Occipital lobe (tissue), 2 donors: ENCODE data around the gene FAM53A. TPM values are rescaled to one million over a fixed set of nuclear protein-coding genes. Genes with fewer than 3 reads are reported as not detected.
"Not testable (repeated sequence)": the region's sequence is repeated elsewhere in the genome, so short reads cannot be mapped to it uniquely, and the experiment has no call there.

Experiments
- DNase-seq: peaks from one replicate; lab custom pipeline; 2025; lab: John Stamatoyannopoulos, UW
- total RNA-seq: library from RNA; depleted of rRNA; stranded (reverse); fragments of >200 nt; gene quantifications from one replicate; pipeline ENCODE4 v1.2.3, GENCODE V29; 2014

Gene FAM53A
- total RNA-seq, 1 donor from 2014 or later: 0.78 TPM

DNA sequence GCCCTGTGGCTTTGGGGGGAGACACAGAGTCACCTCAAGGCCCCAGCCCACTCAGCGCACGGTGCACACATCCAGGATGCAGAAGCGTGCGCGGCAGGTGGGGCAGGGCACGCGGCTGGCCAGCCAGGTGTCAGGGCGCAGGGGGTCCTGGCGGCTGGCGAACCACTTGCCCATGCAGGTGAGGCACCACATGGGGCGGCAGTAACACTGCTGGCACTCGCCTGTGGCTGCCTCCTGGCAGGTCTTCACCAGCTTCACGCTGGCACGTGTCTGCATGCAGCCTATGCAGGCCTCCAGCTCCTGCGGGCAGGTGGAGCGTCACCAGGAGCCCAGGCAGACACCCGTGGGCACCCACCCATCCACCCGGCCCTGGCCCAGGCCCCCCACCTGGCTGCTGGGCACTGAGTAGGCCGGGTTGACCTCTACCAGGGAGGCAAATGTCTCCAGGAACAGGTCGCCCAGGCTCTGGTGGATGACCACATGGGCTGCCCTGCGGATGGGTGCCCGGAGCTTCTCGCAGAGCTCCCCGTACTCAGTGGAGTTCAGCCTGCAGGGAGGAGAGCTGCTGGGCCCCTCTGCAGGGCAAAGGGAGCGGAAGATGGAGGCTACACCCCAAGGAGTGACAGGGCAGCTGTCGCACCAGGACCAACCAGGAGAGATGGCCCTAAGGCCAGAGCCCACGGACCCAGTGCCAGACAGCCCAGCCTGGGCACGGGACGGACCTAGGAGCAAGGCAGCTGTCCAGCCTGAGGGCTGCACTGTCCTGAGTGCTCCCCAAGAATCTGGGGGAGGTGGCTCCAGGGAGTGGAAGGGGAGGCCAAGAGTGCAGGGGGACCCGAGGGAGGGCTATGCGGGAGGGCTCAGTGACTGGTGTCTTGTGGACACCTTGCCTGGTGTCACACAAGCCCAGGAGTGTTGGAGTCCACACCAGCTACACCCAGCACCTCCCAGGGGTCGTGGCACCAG is 33.3 kb upstream of the FAM53A start:
- no peak for DNase-seq

DNA sequence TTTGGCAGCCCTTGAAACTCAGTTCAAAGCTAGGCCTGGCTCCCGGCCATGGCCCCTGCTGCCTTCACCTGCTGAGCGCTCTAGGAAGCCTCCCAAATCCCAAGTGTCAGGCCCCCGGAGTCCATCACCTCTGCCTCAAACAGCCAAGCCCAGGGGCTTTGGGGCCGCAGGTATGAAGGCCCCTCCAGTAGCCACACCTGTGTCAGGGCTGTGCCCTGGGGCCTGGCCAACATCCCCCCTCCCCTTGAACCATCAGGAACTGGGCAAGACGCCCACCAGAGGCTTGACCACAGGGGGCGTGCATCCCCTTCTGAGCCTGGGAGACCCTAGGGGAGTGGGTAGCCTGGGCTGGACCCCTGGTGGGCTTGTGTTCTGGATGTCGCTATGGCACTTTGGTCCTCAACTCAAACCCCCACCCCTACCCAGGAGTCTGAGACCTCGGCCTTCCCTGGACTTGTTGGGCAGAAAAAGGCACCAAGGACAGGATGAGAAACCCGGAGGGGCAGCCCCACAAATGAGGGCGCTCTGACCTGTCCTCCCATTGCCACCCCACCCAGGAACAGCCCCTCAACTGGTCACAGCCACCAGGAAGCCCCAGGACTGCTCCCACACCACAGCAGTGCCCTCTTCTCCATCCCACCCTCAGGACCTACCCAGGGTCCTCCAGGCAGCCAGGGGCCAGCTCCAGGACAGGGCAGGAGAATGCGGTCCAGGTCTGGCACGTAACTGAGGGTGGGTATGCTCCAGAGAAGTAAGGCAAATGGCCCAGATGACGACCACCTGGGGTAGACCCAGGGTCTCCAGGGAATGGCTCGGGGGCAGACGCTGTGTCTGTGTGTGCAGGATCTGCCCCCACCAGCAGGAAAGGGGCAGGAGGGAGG is 32.2 kb upstream of the FAM53A start:
- DNase-seq: no peak

- no peak for DNase-seq
These were observed 31.1 kb upstream of the FAM53A start for GRCh38 chr4:1715002-1715758.

DNA sequence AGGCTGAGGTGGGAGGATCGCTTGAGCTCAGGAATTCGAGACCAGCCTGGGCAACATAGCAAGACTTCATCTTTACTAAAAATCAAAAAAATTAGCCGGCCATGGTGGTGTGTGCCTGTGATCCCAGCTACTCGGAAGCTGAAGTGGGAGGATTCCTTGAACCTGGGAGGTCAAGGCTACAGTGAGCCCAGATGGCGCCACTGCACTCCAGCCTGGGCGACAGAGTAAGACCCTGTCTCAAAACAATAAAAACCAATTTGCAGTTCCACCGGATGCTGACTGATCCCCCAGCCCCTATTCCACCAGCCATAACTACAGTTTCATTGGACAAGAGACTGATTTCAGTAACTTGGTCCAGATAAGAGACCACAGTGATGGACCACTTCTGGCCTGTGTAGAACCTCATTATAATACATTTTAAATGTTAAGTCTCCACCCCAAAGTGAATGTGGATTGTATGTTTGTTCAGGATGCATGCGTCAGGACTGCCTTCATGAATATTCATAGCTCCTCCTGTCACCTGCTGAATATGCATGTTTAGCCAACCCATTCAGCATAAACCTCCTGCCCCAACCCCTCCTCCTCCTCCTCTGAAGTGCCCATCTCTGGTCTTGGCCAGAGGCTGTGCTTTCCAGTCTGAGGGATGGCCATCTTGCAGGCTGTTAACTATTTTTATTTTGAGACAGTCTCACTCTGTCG is 30.3 kb upstream of the FAM53A start:
- no peak for DNase-seq

- no peak for DNase-seq
These were observed 29.1 kb upstream of the FAM53A start for GRCh38 chr4:1713003-1713851.

GRCh38 chr4:1712216-1713002 is 28.3 kb upstream of the FAM53A start, which contains the start of gene SLBP:
Gene SLBP, minus strand, starts transcription at chr4:1712319. Its CDS starts 131 bp downstream, at chr4:1712188.
- DNase-seq: peak; percentile 88

DNA sequence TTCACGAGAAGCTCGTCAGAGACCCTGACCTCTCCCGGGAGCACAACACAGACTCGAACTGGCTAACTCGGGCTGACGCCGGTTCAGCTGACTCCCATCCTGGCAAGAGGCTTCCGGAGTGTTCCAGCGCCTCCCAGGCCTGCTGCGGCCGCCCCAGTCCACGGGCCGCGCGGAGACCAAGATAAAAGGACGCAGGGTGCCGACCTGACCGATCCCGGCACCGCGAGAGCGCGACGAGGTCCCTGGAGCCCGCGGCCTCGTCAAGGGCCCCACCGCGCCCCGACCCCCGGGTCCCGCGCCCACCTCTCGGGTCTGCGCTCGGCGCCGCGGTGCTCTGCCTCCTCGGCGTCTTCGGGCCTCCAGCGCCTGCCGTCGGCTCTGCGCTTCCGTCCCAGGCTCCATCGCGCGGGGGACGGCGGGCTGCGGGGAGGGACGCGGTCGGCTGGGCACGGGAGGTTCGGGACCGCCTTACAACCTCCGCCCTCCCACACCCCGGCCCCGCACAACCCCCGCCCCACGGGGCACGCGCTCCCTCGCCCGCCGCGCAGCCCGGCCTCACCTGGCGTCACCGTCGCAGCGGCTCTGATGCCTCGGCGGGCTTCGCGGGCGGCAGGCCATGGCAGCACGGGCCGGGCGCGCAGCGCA is 27.6 kb upstream of the FAM53A start:
- DNase-seq: peak; percentile 47

- no peak for DNase-seq
These were observed 27.0 kb upstream of the FAM53A start for GRCh38 chr4:1711055-1711570.

DNA sequence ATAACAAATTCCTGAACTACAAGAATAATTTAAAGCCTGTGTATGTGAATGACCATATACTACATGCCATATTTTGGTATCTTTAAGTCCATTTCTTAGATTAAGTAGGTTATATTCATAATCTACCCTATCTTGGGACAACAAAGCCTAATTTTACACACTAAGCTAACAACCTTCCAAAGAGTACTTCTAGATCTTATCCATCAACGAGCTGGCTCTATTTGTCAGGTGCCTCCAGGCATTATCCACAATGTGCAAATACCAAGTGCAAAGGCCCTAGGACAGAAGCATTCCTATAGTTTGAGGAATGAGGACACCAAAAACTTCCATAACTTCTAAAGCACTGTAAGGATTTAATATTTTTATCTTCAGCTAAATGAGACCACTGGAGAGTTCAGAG is 24.5 kb upstream of the FAM53A start:
- DNase-seq: no peak

- no peak for DNase-seq
These were observed 22.2 kb upstream of the FAM53A start for GRCh38 chr4:1706358-1706757.

GRCh38 chr4:1705732-1706131 is 21.6 kb upstream of the FAM53A start:
- no peak for DNase-seq

GRCh38 chr4:1703867-1704266 is 19.8 kb upstream of the FAM53A start:
- DNase-seq: no peak

GRCh38 chr4:1701671-1702070 is 17.6 kb upstream of the FAM53A start:
- not testable (repeated sequence) for DNase-seq

DNA sequence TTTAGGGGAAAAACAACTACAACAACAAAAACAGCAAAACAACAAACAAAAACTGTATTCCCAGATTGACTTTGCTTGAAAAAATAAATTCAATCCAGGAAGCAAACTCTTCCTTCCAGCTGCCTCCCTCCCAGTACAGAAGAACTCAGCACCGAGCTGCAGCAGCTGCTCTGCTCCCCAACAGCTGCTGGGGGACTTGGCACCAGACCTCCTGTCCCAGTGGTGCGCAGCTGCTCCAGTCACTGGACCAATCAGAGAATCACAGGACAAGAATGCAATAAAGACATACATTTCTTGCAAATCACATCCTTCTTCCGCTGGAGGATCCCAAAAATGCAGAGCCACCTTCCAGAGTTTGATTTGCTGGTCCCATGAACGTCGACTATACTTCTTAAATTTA is 11.8 kb upstream of the FAM53A start:
- DNase-seq: no peak

GRCh38 chr4:1693131-1693896 is 9.2 kb upstream of the FAM53A start:
- DNase-seq: peak; percentile 44

DNA sequence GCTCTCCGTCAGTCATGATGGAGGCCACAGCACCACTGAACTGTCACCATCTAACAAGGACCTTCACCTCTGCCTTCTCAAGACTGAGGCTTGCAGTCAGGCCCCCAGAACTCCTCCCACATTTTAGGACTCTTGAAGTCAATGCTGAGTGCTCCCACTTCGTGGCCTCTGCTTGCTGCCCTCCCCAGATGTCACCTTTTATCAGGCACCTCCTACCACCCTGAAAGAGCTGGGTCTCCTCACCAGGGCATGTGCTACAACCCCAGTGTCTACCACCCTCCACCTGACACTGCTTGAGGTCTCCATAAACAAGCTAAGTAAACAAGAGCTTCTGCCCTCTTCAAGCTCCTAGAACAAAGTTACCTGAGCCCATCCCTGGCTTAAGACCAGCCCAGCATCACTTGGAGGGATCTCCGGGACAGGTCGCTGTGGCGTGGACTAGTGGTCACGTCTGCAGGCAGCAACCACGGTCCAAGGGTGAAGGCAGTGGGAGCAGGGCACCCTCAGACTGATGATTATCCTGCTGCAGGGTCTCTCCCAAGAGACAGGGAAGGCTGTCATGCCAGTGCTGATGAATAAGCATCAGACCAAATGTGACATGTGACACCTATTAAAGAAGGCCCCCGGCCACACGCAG is 7.7 kb upstream of the FAM53A start:
- no peak for DNase-seq

DNA sequence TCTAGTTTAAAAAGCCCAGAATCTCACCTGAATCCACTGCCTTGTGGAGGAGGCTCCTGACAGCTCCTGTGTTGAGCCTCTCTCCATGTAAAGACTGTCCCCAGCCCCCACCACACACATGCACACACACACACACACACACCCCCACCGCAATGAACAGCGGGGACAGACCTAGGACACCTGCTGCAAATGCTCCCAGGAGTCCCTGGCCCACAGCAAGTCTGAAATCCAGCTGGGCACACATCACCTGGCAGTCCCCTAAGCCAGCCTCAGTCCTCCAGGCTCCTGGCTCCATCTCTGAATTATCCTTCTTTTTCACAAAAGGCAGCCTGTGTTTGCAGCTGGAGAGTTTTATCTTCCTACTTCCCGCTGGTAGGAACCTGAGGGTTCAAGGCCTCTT is 6.6 kb upstream of the FAM53A start:
- no peak for DNase-seq
